Left cardiac atrium (tissue), 4 donors: Measurements from ENCODE around the gene GLT1D1. TPM values are rescaled to one million over a fixed set of nuclear protein-coding genes. Genes with fewer than 3 reads are reported as not detected.
A peak's percentile ranks its signal among the peaks of the same experiment; 100 is the strongest.
"Not testable (repeated sequence)": the region's sequence is repeated elsewhere in the genome, so short reads cannot be mapped to it uniquely, and the experiment has no call there.

Experiments
- ATAC-seq, 2 donors: fragments of 200-7000 bp; cut with Tn5 transposase; one replicate each; pipeline ENCODE4 v1.9.1; 2020; ENCODE audit warnings: mild to moderate bottlenecking in 2 of 2, moderate library complexity in 2 of 2
- DNase-seq: peaks from one replicate; pipeline ENCODE4 v3.0.0-alpha.2; 2020
- intact Hi-C, 2 donors: fragments of 100-400 bp; cut with DNase I; formaldehyde crosslinking; loops; one replicate each; pipeline versions ENCODE4 v1.14.1 to v1.15.1; 2022 to 2023
- long read RNA-seq: library from polyadenylated mRNA; unstranded; transcript quantifications from one replicate; pipeline ENCODE4 v2.0.0, GENCODE V29; 2021
- total RNA-seq, 2 donors: library from RNA; stranded (reverse); fragmentation: NEBNext Ultra II Directional; extraction: Animal tissue kit (Norgen Biotek cat#: 25700); gene quantifications; one replicate each; pipeline ENCODE4 v1.2.1, GENCODE V29; 2021
- donor health status: DM: no; HTN: yes; CAD: no.
- donor health status: DM: no; HTN: yes; CAD: no; lungs with severe emphysema.
- donor health status: DM: yes; HTN: yes; CAD: no.
- donor health status: Dilated cardiomyopathy.

Gene GLT1D1
- under 1 TPM; 0.38 to 0.50 TPM for total RNA-seq
- long read RNA-seq, result 0 reads

- DNase-seq, result no peak
- no peak for ATAC-seq
- intact Hi-C loops, result no loop called here
These were observed at the start of gene GLT1D1 for GRCh38 chr12:128852885-128853599. Gene GLT1D1 (plus strand): TSS chr12:128853478. CDS start chr12:128853582, 104 bp downstream.

DNA sequence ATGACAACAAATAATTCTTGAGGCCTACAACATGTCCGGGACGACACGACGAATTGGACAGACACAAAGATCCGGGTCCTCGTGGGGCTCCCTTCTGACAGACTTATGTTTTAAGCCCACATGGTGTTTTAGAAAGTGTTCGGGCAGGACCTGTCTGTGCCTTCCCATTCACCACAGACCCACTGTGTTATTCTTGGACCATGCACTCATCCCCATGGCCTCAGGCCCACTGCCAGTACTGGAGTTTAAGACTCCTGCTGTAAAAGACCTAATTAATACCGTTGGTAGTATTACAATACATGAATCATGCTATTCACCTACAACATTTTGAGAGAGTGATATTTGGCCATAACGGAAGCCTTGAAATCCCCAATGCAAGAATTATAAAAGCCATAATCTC is 49.5 kb upstream of the GLT1D1 start:
- ATAC-seq, result peak in 1 of 2 donors; percentile 68
- DNase-seq, result no peak
- intact Hi-C loops, result no loop called here

DNA sequence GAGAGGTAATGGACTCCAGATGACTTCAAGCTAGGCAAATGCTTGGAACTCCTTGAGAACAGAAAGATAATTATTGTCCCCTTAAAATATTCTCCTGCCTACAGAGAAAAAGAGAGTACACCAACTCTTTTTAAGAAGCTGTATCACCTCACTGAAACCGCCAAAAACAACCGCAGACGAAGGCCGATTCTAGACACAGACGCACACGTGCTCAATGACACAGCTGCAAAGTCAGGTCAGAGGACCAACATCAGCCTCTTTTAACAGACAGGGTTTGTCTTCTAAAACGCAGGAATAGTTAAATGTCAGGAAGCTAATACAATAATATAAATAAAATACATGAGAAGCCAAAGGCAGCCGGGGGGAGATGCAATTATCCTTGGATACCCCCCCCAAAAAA is 48.5 kb upstream of the GLT1D1 start:
- intact Hi-C loops, result no loop called here
- no peak for ATAC-seq
- no peak for DNase-seq

DNA sequence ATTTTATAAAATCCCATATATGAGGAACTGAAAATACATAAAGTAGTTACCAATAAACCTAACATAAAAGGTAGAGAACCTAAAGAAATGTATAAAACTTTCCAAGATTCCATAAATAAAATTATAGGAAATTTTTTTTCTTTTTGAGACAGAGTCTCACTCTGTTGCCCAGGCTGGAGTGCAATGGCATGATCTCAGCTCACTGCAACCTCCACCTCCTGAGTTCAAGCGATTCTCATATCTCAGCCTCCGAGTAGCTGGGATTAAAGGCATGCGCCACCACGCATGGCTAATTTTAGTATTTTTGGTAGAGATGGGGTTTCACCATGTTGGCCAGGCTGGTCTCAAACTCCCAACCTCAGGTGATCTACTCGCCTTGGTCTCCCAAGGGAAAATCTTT is 47.9 kb upstream of the GLT1D1 start:
- ATAC-seq, intact Hi-C loops: not testable (repeated sequence)

GRCh38 chr12:128806573-128806972 is 46.7 kb upstream of the GLT1D1 start:
- no peak for DNase-seq
- intact Hi-C loops, result no loop called here
- no peak for ATAC-seq

More for the DNA sequence above, 47.9 kb upstream of the GLT1D1 start:
- DNase-seq, result not testable (repeated sequence)

- no peak for DNase-seq
These were observed 46.0 kb upstream of the GLT1D1 start for GRCh38 chr12:128807161-128807724.

DNA sequence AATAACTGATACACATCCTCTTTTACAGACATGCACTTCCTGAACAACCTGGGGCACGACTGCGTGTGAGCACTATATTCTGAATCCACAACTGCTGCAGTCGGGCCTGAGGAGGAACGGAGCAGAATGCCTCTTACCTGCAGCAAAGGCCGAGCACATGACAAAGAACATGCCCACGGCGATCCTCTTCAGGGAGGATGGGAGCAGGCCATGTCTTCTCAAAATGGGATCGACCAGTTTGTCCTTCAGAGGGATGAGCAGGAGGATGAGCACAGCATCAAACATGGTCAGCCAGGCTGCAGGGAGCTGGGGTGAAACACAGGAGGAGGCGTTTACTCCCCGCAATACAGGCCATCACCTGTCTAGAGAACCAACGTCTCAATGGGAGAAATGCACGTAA is 44.6 kb upstream of the GLT1D1 start:
- intact Hi-C loops, result no loop called here
- ATAC-seq (no peak), DNase-seq (no peak)

More at GRCh38 chr12:128807161-128807724, 46.0 kb upstream of the GLT1D1 start:
- peak in 1 of 2 donors; percentile 24 for ATAC-seq
- intact Hi-C loops, result no loop called here

DNA sequence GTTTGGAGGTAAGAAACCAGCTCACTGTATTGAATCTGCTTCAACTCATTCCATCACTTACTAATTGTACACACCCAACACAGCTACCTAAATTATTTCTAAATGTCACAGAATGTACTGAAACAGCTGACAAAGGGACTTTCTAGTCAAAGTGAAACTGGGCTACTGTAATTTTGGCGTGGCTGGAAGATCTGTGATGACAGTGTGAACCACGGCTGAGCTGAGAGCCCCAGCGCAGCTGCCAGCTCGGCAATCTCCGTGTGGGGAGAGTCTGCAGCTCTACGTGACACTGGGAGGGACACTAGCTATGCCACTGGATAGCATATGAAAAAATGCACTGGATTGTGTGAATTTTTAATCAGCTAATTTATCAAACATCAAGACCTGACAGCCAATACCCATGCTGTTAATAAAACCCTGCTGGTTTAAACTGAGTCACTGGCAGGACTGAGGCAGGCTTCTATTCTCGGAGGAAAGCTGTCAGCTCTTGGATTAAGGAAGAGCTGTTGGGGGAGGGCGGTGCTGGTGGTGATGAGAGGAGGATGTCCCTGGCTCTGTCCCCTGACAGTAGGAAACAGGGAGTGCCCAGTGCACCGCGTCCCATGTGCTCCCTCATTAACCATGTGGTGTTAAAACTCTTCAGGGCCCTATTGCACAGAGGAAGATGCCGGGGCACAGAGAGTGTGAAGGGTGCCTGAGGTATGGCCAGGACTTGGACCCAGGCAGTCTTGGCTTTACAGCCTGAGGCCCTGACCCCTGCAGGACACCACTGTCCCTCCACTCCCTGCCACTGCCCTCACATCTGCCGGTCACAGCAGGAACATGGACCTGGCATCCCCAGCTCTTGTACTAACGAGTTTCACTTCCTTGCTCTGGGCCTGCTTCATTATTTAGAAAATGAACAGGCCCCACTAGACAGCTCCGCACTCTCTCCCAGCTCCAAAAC is 42.8 kb upstream of the GLT1D1 start:
- intact Hi-C loops, result no loop called here
- ATAC-seq, result peak; percentile 93 to 95
- DNase-seq, result peak; percentile 65

- DNase-seq (no peak), ATAC-seq (no peak)
- intact Hi-C loops, result no loop called here
These were observed 41.5 kb upstream of the GLT1D1 start for GRCh38 chr12:128811806-128812205.

- intact Hi-C loops, result no loop called here
- no peak for DNase-seq
- no peak for ATAC-seq
These were observed 39.9 kb upstream of the GLT1D1 start for GRCh38 chr12:128813392-128813791.

DNA sequence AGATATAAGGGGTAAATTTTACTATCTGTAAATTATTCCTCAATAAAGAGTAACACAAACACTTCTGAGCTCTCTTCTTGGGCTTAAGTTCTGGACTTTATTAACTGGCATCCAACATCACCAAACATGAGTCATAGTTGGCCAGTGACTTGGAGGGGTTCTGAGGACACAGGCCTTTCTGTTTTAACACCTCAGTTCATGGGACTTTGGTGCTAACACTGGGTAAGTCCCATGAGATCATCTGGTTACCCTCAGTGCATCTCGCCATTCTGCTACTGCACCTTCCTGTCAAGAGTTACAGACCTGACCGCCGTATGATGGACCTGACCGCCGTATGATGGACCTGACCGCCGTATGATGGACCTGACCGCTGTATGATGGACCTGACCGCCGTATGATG is 39.4 kb upstream of the GLT1D1 start:
- ATAC-seq, result no peak
- intact Hi-C loops, result no loop called here
- DNase-seq, result no peak

- intact Hi-C loops, result no loop called here
- no peak for DNase-seq
- no peak for ATAC-seq
These were observed 38.6 kb upstream of the GLT1D1 start for GRCh38 chr12:128814411-128815261.

- ATAC-seq (no peak), DNase-seq (no peak)
- intact Hi-C loops, result no loop called here
These were observed 37.3 kb upstream of the GLT1D1 start for GRCh38 chr12:128815779-128816642.

DNA sequence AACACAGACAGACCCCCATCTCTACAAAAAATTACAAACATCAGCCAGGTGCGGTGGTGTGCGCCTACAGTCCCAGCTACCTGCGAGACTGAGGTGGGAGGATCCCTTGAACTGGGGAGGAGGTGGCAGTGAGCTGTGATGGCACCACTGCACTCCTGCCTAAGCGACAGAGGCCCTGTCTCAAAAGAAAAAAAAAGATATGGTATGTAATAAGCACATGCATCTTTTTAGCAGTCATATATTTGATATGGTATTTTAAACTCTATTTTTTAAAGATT is 36.7 kb upstream of the GLT1D1 start:
- ATAC-seq, result no peak
- DNase-seq, result no peak
- intact Hi-C loops, result no loop called here

DNA sequence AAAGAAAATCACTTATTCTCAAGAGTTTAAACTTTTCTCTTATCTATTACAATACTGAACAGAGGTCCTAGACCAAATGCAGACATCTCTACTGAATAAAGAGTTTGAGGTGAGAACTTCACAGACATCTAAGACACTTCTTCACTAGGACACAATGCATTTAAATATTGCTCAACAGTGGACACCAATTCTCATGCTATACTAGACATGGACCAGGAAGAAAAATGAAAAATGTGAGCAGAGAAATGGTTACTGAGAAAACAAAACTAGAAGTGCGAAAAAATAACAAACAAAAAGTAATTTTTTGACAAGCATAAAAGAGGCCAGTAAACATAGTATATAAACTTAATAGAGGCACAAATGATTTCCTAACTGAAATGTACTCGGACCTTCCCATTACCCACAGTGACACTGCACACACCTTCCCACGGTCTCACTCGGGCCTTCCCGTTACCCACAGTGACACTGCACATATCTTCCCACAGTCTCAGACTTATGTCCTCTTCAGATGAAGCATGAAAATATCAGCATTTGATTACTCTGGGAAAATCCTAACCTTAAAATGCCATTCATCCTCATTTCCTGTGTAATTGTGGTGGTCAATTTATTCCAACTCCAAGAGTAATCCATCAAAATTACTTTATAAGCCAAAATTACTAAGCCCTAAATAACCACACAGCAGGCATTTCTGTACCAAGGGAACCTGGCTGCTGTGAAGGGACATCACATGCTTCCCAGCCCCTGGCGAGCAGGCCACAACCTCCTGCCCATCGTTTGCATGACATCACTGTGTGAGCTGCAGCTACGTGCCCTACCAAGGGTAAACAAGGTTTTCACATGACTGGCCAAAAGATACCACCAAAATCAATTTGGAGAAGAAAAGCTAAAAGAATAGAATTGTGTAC is 35.9 kb upstream of the GLT1D1 start:
- intact Hi-C loops, result no loop called here
- DNase-seq, result peak; percentile 60
- ATAC-seq, result peak; percentile 83 to 85

DNA sequence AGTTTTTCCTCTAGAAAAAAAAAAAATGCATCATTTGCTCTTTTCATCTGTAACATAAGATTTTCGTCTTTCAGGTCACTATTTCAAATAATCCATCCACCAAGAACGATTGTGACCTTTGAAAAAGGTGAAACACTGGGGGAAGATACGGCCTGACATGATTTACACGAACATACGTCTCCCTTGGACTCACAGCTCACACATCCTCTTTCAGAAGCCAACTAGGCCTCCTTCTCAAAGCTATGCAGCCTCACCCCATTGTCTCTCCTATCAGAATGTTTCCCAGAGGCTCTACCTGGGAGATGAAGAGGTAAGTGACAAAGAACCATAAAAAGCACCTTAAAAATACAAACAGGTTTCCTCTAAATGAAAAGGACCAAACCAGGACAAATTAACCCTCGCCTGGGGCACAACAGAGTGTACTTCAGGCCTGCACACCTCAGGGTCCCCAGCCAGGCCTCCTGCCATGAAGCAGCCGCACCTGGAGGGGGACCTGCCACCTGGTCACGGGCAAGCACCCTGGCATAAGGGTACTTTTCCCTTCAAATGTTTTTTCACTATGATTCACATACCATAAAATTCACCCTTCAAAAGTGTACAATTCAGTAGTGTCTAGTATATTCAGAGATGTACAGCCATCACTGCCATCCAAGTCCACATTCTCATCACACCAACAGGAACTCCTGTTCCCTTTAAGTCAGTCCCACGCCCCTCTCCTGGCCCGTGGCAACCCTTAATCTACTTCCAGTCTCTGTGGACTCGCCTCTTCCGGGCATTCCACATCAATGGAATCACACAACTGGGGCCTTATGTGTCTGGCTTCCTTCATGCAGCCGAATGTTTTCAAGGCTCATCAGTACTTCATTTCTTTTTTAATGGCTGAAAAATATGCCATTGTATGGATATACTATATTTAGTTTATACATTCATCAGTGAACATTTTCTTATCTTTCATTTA is 34.9 kb upstream of the GLT1D1 start:
- ATAC-seq, result peak; percentile 25 to 31
- peak; percentile 53 for DNase-seq
- intact Hi-C loops, result no loop called here
